Memory B cell (primary cell): ENCODE measurements around the gene TSPAN19.

Experiments used
- ATAC-seq: fragments of 150-1000 bp; cut with Tn5 transposase; 2 replicates; pipeline ENCODE4 v1.10.0; 2021; ENCODE audit warnings: low read depth, mild to moderate bottlenecking, moderate library complexity
- DNase-seq, 2 donors: peaks; one replicate each; pipeline ENCODE4 v3.0.0; 2022; ENCODE audit warnings: low spot score in 2 of 2
- H3K27ac Mint-ChIP-seq: one replicate; pipeline ENCODE4 v1.8.0; 2022; ENCODE audit warnings: mild to moderate bottlenecking, moderate library complexity, mixed read lengths
- H3K27me3 Mint-ChIP-seq: one replicate; pipeline ENCODE4 v1.8.0; 2022; ENCODE audit warnings: mixed read lengths
- H3K36me3 Mint-ChIP-seq: one replicate; pipeline ENCODE4 v1.8.0; 2022; ENCODE audit warnings: mild to moderate bottlenecking, mixed read lengths
- H3K4me1 Mint-ChIP-seq: one replicate; pipeline ENCODE4 v1.8.0; 2022; ENCODE audit warnings: mixed read lengths
- H3K4me3 Mint-ChIP-seq: one replicate; pipeline ENCODE4 v1.8.0; 2022; ENCODE audit warnings: mild to moderate bottlenecking, moderate library complexity, mixed read lengths
- H3K9me3 Mint-ChIP-seq: one replicate; pipeline ENCODE4 v1.8.0; 2022; ENCODE audit warnings: mixed read lengths

The TSPAN19 gene

DNA sequence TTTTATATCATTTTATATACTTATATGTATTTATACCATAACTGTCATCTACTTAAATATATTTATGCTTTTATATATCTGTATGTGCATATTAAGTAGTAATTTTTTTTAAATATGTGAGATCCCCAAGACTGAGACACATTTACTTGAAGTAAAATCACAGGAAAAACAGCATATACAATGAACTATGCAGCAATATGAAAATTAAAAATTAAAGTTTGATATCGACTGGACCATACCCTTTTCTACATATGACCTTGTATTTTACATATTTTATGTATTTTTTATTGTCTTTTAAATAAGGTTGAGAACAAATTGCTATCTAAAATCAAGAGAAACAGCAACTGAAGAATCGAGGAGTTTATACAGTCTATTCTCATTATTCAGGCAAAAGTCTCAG lies 50.0 kb downstream of the TSPAN19 start:
- H3K9me3 Mint-ChIP-seq, result peaks cover 2% of the 10 kb centered on the region
- no peak overlapping the region for H3K27ac Mint-ChIP-seq
- H3K4me1 Mint-ChIP-seq, result no peaks in the 10 kb centered on the region
- ATAC-seq (no peak), DNase-seq (no peak)
- no peak overlapping the region for H3K4me3 Mint-ChIP-seq
- no peaks in the 10 kb centered on the region for H3K27me3 Mint-ChIP-seq
- no peaks in the 10 kb centered on the region for H3K36me3 Mint-ChIP-seq

GRCh38 chr12:84983289-84983688 lies 52.8 kb downstream of the TSPAN19 start:
- no peak overlapping the region for H3K4me3 Mint-ChIP-seq

GRCh38 chr12:84982888-84983287 lies 53.2 kb downstream of the TSPAN19 start:
- Mint-ChIP-seq H3K36me3 (no peaks in the 10 kb centered on the region), H3K27me3 (no peaks in the 10 kb centered on the region), H3K4me1 (no peaks in the 10 kb centered on the region), H3K27ac (no peak overlapping the region), H3K9me3 (peaks cover 2% of the 10 kb centered on the region), H3K4me3 (no peak overlapping the region)
- DNase-seq (no peak), ATAC-seq (no peak)

More at GRCh38 chr12:84983289-84983688, 52.8 kb downstream of the TSPAN19 start:
- no peak overlapping the region for H3K27ac Mint-ChIP-seq
- H3K9me3 Mint-ChIP-seq, result peaks cover 2% of the 10 kb centered on the region
- ATAC-seq (no peak), DNase-seq (no peak)
- no peaks in the 10 kb centered on the region for H3K36me3 Mint-ChIP-seq
- no peaks in the 10 kb centered on the region for H3K27me3 Mint-ChIP-seq
- H3K4me1 Mint-ChIP-seq, result no peaks in the 10 kb centered on the region

DNA sequence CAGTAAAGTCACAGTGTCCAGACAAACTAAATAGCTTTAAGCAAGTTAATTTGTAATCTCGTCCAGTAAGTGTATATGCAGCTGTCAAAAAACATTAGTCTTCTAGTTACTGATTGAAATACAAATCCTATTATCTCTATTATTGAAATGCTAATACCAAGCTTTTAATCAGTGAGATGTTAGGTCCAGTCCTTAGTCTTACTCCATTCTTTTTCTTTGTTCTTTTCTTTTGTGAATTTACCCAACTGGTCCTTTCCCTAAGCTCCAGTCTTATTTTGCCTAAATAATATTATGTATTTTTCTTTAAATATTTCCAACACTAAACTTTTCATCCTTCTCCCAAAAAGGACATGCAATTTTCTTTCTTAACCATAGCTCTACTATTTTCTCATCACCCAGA lies 57.2 kb downstream of the TSPAN19 start:
- H3K9me3 Mint-ChIP-seq, result peaks cover 6% of the 10 kb centered on the region
- no peak for ATAC-seq
- no peaks in the 10 kb centered on the region for H3K27me3 Mint-ChIP-seq

GRCh38 chr12:84976133-84976532 lies 59.9 kb downstream of the TSPAN19 start:
- Mint-ChIP-seq H3K4me1 (no peaks in the 10 kb centered on the region), H3K4me3 (no peak overlapping the region), H3K36me3 (no peaks in the 10 kb centered on the region), H3K9me3 (peaks cover 4% of the 10 kb centered on the region), H3K27me3 (no peaks in the 10 kb centered on the region), H3K27ac (no peak overlapping the region)
- no peak for ATAC-seq
- DNase-seq, result no peak

More for the DNA sequence above, 57.2 kb downstream of the TSPAN19 start:
- H3K4me1 Mint-ChIP-seq, result no peaks in the 10 kb centered on the region
- H3K27ac Mint-ChIP-seq, result no peak overlapping the region
- no peak for DNase-seq
- H3K36me3 Mint-ChIP-seq, result no peaks in the 10 kb centered on the region
- H3K4me3 Mint-ChIP-seq, result no peak overlapping the region

DNA sequence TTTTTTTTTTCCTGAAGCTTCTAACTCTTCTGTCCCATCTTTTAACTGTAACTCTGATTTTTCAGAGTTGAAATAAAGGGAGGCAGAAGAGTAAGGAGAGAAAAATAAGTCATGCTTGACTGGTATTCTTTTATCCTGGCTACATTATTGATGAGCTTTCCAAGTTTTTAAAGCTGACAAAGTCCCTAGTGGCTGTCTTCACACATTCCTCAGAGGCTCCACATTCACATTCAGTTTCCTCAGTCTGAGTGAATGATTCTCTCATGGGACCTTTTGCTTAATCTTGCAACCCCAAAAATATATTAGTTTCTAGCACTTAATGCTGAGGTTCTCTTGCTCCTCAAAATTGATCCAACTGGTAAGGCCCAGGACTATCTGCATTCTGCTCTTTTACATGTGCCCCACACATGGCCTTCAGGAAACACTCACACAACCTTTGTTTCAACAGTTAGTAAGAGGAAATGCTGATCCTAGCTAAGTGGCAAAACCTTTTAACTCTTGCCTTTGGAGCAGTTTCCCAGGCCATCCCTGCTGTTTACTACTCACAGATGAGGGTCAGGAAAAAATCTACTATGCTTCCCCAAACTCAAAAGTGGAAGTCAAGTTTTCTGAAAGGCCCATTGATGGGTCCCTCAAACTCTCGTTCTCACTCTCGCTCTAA lies 61.8 kb downstream of the TSPAN19 start:
- peaks cover 4% of the 10 kb centered on the region for H3K9me3 Mint-ChIP-seq
- no peak overlapping the region for H3K27ac Mint-ChIP-seq
- DNase-seq (no peak), ATAC-seq (no peak)
- H3K4me1 Mint-ChIP-seq, result no peaks in the 10 kb centered on the region
- no peaks in the 10 kb centered on the region for H3K27me3 Mint-ChIP-seq
- no peak overlapping the region for H3K4me3 Mint-ChIP-seq
- H3K36me3 Mint-ChIP-seq, result no peaks in the 10 kb centered on the region

GRCh38 chr12:84973026-84973425 lies 63.1 kb downstream of the TSPAN19 start:
- Mint-ChIP-seq H3K9me3 (peaks cover 4% of the 10 kb centered on the region), H3K36me3 (no peaks in the 10 kb centered on the region), H3K4me1 (no peaks in the 10 kb centered on the region), H3K27ac (no peak overlapping the region), H3K27me3 (no peaks in the 10 kb centered on the region), H3K4me3 (no peak overlapping the region)
- DNase-seq, result no peak
- ATAC-seq, result no peak

- Mint-ChIP-seq H3K36me3 (no peaks in the 10 kb centered on the region), H3K4me3 (no peak overlapping the region), H3K27me3 (no peaks in the 10 kb centered on the region), H3K27ac (no peak overlapping the region), H3K9me3 (no peaks in the 10 kb centered on the region), H3K4me1 (no peaks in the 10 kb centered on the region)
- ATAC-seq (no peak), DNase-seq (no peak)
Observed at GRCh38 chr12:84969226-84969625, 66.9 kb downstream of the TSPAN19 start.
